ENCODE results near the gene ATG2A.

The ATG2A gene

DNA sequence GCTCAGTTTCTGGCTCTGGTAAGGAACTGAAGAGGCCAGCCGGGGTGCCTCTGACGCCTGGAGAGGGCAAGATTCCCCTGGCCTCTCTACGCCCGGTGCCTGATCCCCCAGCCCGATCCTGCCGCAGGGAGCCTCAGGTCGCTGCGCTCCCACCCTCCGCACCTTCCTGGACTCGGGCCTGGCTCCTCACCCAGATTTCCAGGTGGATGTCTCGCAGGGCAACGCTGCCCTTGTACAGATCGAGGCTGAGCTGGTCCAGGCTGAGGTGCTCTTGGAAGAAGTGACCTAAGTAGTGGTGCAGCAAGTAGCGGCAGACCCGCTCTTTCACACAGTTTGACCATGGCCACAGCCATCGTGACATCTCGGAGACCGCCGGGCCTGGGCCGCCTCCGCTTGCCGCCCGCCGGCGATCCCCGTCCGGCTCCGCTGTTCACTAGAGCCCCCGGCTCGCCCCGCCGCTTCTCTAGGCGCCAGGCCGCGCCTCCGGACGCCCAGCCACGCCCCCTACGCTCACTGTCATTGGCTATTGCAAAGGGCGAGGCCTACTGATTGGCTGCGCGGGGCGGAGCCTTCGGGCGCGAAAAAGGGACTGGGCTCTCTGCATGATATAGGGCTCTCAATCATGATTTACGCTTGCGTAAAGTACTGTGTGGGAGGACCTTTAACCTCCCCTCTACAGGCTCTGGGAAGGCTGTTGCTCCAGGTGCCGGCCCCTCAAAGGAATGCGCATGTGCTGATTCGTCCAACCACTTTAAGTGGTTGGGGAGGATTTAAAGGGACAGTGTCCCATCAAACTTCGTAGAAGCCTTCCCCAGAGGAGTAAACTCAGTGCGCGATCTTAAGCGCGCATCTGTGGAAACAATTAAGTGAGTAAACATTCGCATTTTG is at the start of gene ATG2A:
Gene ATG2A (minus strand): TSS at position 435 of the 888 bp plus-strand sequence. CDS start 74 bp downstream, at position 361.
- peak; percentile 99 for DNase-seq

- DNase-seq, result no peak
Measured at GRCh38 chr11:64963072-64963631, 46.1 kb upstream of the ATG2A start.

GRCh38 chr11:64960719-64961118 is 43.7 kb upstream of the ATG2A start:
- DNase-seq, result no peak

DNA sequence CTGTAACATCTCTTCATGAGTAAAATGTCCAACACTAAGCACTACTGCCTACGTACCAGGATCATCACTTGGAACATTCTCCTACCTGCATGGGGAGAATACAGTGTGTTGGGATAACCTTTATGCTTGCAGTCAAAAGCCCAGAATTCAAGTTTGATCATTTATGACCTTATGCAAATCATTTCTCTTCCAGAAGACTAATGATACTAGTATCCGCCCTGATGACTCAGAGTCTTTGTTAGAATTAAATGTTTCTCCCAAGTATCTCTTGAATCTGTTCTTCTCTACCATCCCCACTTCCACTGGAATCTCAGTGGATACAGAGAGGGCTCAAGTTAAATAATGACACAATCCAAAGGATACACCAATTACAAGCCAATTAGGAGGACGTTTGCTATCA is 42.5 kb upstream of the ATG2A start:
- no peak for DNase-seq

DNA sequence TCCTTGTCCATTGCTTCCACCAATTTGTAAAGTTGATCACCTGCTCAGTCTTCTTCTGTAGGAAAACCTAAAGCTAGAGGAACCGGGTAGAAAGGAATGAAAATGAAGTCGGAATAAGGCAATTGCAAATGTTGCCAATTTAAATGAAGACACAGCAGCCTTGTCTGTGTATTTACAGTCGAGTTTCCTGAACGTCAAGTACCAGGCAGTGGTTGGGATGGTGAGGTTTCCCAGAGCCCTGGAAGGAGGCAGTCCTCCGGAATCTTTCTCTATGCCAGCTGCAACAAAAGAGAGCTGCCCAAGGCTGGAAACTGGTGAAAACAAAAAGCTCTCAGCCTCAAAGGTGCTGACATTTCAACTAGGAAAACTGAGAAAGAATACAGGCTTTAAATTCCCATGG is 37.2 kb upstream of the ATG2A start:
- DNase-seq, result no peak

DNA sequence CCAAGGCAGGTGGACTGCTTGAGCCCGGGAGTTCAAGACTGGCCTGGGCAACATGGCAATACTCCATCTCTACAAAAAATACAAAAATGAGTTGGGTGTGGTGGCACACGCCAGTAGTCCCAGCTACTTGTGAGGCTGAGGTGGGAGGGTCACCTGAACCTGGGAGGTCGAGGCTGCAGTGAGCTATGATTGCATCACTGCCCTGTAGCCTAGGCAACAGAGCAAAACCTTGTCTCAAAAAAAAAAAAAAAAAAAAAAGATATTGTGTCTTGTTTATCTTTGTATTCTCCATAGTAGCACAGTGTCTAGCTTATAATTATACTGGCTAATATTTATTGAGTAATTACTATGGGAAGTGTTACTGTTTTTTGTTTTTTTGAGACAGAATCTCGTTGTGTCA is 34.5 kb upstream of the ATG2A start:
- no peak for DNase-seq

- no peak for DNase-seq
Measured at GRCh38 chr11:64947208-64947814, 30.3 kb upstream of the ATG2A start.

GRCh38 chr11:64936539-64936938 is 19.5 kb upstream of the ATG2A start:
- no peak for DNase-seq

GRCh38 chr11:64935359-64936081 is 18.5 kb upstream of the ATG2A start, which contains the start of gene GPHA2:
TSS of gene GPHA2 (minus strand) at chr11:64935893. CDS start at chr11:64935460, 433 bp downstream.
- no peak for DNase-seq

- no peak for DNase-seq
Measured at GRCh38 chr11:64934682-64935358, 17.8 kb upstream of the ATG2A start.

DNA sequence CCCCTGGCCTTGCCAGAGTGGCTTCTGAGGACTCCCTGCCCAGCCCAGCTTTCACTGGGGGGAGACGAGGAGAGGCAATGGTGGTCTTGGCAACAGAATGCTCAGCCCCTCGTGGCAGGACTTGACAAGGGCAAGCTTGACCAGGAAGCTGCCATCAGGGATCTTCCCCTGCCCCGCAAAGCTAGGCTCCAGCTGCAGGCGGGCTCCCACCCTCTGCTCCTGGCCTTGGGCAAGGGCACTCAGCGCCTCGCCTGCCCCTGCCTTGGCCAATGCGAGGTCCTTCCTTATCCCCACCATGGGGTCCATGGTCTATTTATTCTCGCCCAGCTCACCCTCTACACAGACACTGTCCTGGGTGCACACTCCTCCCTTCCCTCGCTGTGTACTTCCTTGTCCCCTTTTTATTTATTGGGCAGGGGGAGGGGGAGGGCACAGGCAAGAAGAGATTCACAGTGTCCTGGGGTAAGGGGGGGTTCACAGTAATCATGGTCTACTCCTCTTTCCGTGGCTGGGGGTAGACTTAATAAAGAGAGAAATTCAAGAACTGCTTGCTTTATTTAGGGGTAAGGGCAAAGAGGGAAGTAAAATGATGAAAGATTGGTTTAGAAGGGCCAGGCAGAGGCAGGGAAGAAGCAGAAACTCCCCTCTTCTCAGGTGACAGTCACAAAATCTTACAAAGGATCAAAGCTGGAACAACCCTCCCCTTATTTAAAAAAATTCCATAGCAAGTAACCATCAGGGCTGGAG is 17.1 kb upstream of the ATG2A start:
- no peak for DNase-seq

DNA sequence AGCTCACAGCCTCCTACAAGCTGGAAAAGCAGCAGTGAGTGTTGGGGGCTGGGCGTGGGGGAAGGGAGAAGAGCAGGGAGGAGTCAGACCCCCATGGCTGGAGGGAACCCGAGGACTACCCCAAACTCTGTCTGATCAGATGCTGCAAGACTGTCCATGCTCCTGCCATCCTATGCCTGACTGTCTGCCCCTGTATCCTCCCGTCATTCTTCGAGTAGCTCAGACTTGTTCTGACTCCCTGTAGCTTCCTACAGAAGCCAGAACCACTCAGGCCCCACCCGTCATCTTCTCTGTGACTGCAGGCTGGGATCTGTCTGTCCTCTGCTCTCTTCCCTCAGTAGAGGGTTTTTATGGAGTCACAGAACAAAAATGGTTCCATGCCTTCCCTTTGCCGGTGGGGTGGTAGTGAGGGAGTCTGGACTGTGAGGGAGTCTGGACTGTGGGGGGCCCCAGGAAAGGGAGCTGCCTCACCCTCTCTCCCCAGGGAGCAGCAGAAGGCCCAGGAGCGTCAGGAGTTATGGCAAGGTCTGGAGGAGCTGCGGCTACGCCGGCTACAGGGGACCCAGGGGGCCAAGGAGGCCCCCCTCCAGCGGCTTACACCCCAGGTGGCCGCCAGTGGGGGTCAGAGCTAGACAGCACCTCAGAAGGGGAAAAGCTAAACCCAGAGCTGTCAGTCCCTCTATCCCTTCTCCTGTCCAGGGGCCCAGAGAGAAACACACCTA is 16.4 kb upstream of the ATG2A start:
- no peak for DNase-seq

DNA sequence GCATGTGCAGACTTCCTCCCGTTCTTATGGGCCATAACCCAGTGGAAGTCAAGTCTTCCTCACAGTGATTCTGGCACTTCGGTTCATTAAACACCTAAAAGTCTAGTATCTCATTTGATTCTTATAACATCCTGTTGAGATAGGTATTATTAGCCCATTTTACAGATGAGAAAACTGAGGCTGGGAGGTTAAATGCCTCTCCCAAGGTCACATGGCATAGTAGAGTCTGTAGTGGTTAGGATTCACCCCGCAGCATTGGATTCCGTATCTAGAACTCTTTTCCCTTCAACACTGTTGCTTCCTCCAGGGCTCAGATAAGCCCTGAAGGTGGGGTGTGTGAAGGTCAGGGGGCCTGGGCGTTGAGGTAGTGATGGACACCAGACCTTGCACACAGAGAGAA is 15.3 kb upstream of the ATG2A start:
- no peak for DNase-seq

DNA sequence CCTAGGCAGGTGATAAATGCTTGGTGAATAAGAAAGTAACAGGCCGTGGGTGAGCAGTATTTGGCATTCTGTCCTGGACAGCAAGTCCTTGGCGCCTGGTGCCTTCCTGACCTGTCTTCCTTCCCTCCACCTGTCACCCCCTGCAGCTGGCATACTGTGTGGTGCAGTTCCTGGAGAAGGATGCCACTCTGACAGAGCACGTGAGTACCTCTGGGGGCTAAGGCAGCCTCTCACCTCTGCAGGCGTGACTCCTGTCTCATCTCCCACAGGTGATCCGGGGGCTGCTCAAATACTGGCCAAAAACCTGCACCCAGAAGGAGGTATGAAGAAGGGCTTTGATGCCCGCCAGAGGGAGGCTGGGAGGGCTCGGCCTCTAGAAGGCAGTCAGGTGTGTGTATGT is 14.3 kb upstream of the ATG2A start:
- no peak for DNase-seq

DNA sequence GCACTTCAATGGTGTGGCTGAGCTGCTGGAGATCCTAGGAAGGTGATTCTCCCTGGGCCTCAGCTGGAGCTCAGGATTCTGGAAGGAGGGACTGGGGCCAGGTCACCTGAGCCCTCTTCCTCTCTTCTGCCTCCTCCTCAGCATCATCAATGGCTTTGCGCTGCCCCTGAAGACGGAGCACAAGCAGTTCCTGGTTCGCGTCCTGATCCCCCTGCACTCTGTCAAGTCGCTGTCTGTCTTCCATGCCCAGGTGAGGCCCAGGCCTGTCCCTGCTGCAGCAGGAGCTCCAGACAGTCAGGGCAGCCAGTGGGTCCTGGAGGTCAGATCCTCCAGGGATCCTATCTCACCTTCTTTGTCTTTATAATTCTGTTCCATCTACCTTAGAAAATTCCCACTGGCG is 13.3 kb upstream of the ATG2A start:
- DNase-seq, result no peak

GRCh38 chr11:64929625-64930024 is 12.6 kb upstream of the ATG2A start:
- DNase-seq, result no peak

DNA sequence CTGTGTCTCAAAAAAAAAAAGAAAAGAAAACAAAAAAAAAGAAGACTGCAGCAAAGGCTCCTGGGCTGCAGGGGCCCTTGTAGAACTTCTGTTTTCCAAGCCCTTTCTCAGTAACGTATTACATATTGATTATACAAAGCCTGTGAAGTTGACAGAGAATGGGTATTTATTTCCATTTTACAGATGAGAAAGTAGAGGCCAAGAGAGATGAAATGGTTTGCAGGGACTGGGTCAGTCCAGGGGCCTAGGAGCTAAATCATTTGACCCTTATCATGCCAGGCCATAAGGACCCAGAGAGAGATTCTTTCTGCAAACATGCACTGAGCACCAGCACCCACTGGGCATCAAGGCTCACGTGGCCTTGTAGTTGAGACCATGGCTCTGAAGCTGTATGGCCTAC is 11.9 kb upstream of the ATG2A start:
- no peak for DNase-seq

GRCh38 chr11:64926689-64927088 is 9.7 kb upstream of the ATG2A start:
- DNase-seq, result no peak

GRCh38 chr11:64925536-64926436 is 8.8 kb upstream of the ATG2A start:
- no peak for DNase-seq

GRCh38 chr11:64924910-64925284 is 7.9 kb upstream of the ATG2A start:
- DNase-seq, result no peak

Data from GDM1 (cell line).